GM23338 (cell line): ENCODE data around the gene ATR. TPM values are rescaled to one million over a fixed set of nuclear protein-coding genes. Genes with fewer than 3 reads are reported as not detected.

ENCODE experiments used
- ATAC-seq: fragments of 200-7000 bp; cut with Tn5 transposase; 3 replicates; pipeline ENCODE4 v1.9.1; 2020
- DNase-seq: peaks from one replicate; pipeline ENCODE4 v3.0.0-alpha.2; 2015; ENCODE audit warnings: low spot score
- H2AFZ ChIP-seq: fragments of 200-600 bp; sonication (generic); 2 replicates; pipeline ENCODE4 v1.8.0; 2016; ENCODE audit warnings: antibody characterized with exemption, mild to moderate bottlenecking, moderate library complexity
- H3F3A ChIP-seq: fragments of 200-600 bp; sonication (generic); replicated peaks from 2 replicates; pipeline ENCODE4 v1.8.0; 2017; ENCODE audit warnings: antibody characterized with exemption, mixed run types, low read depth
- H3K27ac ChIP-seq: fragments of 200-600 bp; sonication (generic); 2 replicates; pipeline ENCODE4 v1.6.1; 2016; ENCODE audit warnings: low read depth
- H3K27me3 ChIP-seq: fragments of 200-600 bp; sonication (generic); 2 replicates; pipeline ENCODE4 v1.8.0; 2016; ENCODE audit warnings: mild to moderate bottlenecking, mixed run types, moderate library complexity; ENCODE audit not compliant: insufficient read depth
- H3K36me3 ChIP-seq: fragments of 200-600 bp; sonication (generic); 2 replicates; pipeline ENCODE4 v1.8.0; 2016; ENCODE audit warnings: mild to moderate bottlenecking; ENCODE audit not compliant: insufficient read depth
- H3K4me1 ChIP-seq: fragments of 200-600 bp; sonication (generic); 2 replicates; pipeline ENCODE4 v1.8.0; 2016; ENCODE audit warnings: mild to moderate bottlenecking, moderate library complexity; ENCODE audit not compliant: insufficient read depth
- H3K4me2 ChIP-seq: fragments of 200-600 bp; sonication (generic); 2 replicates; pipeline ENCODE4 v1.7.1; 2017; ENCODE audit warnings: mixed run types
- H3K4me3 ChIP-seq: fragments of 200-600 bp; sonication (generic); 2 replicates; pipeline ENCODE4 v1.6.1; 2016; ENCODE audit warnings: mixed run types
- H3K79me2 ChIP-seq: fragments of 200-600 bp; sonication (generic); replicated peaks from 2 replicates; pipeline ENCODE4 v1.8.0; 2017; ENCODE audit warnings: mild to moderate bottlenecking; ENCODE audit not compliant: insufficient read depth
- H3K9me2 ChIP-seq: fragments of 200-600 bp; sonication (generic); 2 replicates; pipeline ENCODE4 v1.8.0; 2017; ENCODE audit not compliant: insufficient read depth
- H4K20me1 ChIP-seq: fragments of 200-600 bp; sonication (generic); replicated peaks from 2 replicates; pipeline ENCODE4 v1.8.0; 2017; ENCODE audit warnings: mild to moderate bottlenecking; ENCODE audit not compliant: insufficient read depth
- H3K27ac Mint-ChIP-seq: 2 replicates; pipeline ENCODE4 v1.8.0; 2020; ENCODE audit warnings: inconsistent platforms, mild to moderate bottlenecking, moderate library complexity, mixed read lengths
- H3K27me3 Mint-ChIP-seq: 3 replicates; pipeline ENCODE4 v1.8.0; 2022; ENCODE audit warnings: low read depth, mild to moderate bottlenecking, moderate library complexity, mixed read lengths, inconsistent platforms; ENCODE audit not compliant: insufficient read depth, poor library complexity
- H3K36me3 Mint-ChIP-seq: 3 replicates; pipeline ENCODE4 v1.8.0; 2021; ENCODE audit warnings: low read depth, mild to moderate bottlenecking, inconsistent platforms, moderate library complexity, mixed read lengths
- H3K4me1 Mint-ChIP-seq: 3 replicates; pipeline ENCODE4 v1.8.0; 2020; ENCODE audit warnings: mild to moderate bottlenecking, inconsistent platforms, mixed read lengths
- H3K4me3 Mint-ChIP-seq: 3 replicates; pipeline ENCODE4 v1.8.0; 2021; ENCODE audit warnings: moderate library complexity, mild to moderate bottlenecking, inconsistent platforms, mixed read lengths
- H3K9me3 Mint-ChIP-seq: 3 replicates; pipeline ENCODE4 v1.8.0; 2020; ENCODE audit warnings: moderate library complexity, mild to moderate bottlenecking, inconsistent platforms, mixed read lengths
- CREB1 ChIP-seq: fragments of 250-450 bp; sonication (Bioruptor Pico); IDR thresholded peaks from 2 replicates; pipeline ENCODE4 v1.5.0; 2020; ENCODE audit warnings: low read depth, mild to moderate bottlenecking, moderate library complexity
- STAT1 ChIP-seq: IDR thresholded peaks from one replicate; pipeline ENCODE4 v1.6.1; 2016; ENCODE audit warnings: antibody characterized with exemption; ENCODE audit not compliant: unreplicated experiment
- ZNF114 ChIP-seq: fragments of 250-450 bp; sonication (Bioruptor Pico); IDR thresholded peaks from 2 replicates; pipeline ENCODE4 v1.5.0; 2020; ENCODE audit warnings: mild to moderate bottlenecking, moderate library complexity
- ZNF331 ChIP-seq: fragments of 250-450 bp; sonication (Bioruptor Pico); IDR thresholded peaks from 2 replicates; pipeline ENCODE4 v1.5.0; 2020; ENCODE audit warnings: low read depth, mild to moderate bottlenecking, moderate library complexity
- polyA plus RNA-seq: library from polyadenylated mRNA; unstranded; fragments of >200 nt; fragmentation: Nextera tagmentation; extraction: Ambion mirVana; gene quantifications from 2 replicates; pipeline ENCODE4 v1.2.1, GENCODE V29; 2016
- total RNA-seq: library from RNA; depleted of rRNA; stranded (reverse); fragments of >200 nt; shearing (Covaris generic); gene quantifications from 2 replicates; pipeline ENCODE4 v1.2.3, GENCODE V29; 2014
- TF ChIP-seq, protein P1 (sequence below): IDR thresholded peaks from one replicate; pipeline ENCODE4 v1.6.1; 2018; ENCODE audit warnings: antibody characterized with exemption; ENCODE audit not compliant: unreplicated experiment
- TF ChIP-seq, protein P2 (sequence below): fragments of 250-450 bp; sonication (Bioruptor Pico); IDR thresholded peaks from 2 replicates; pipeline ENCODE4 v1.5.0; 2020; ENCODE audit warnings: mild to moderate bottlenecking, moderate library complexity

Gene ATR
- total and polyA plus RNA-seq, 2 experiments from 2014 or later, result 29.7 to 39.1 TPM

DNA sequence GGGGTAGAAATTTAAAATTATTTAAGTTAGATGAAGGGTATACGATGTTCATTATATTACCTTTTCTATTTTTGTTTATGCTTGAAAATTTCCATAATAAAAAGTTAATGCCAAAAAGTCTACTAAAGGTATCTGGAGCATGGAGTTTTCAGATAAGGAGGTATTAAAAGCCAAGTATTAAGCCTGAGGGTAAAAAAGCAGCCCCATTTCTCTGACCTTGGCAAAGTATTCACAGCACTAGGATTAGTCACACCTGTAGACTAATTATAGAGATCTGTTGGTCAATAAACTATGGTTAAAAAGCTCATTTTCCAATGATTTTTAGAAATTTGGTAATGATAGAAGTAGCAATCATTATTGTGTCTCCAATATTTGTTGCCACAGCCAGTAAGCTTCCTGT lies 153.8 kb downstream of the ATR start:
- Mint-ChIP-seq H3K9me3 (no peaks in the 10 kb centered on the region), H3K27me3 (no peaks in the 10 kb centered on the region), H3K36me3 (peaks cover 11% of the 10 kb centered on the region), H3K4me3 (no peak overlapping the region), H3K4me1 (no peaks in the 10 kb centered on the region), H3K27ac (no peak overlapping the region)
- Histone ChIP-seq H3K36me3 (no peaks in the 10 kb centered on the region), H3K9me2 (no peaks in the 10 kb centered on the region), H4K20me1 (no peaks in the 10 kb centered on the region), H2AFZ (no peak overlapping the region), H3K27me3 (no peaks in the 10 kb centered on the region), H3K79me2 (no peaks in the 10 kb centered on the region), H3K4me2 (no peak overlapping the region), H3F3A (no peaks in the 10 kb centered on the region), H3K4me1 (no peaks in the 10 kb centered on the region), H3K4me3 (no peak overlapping the region), H3K27ac (no peak overlapping the region)
- ATAC-seq, result no peak
- TF ChIP-seq STAT1, result no peak
- TF ChIP-seq ZNF114, result no peak
- TF ChIP-seq, protein P1, sequence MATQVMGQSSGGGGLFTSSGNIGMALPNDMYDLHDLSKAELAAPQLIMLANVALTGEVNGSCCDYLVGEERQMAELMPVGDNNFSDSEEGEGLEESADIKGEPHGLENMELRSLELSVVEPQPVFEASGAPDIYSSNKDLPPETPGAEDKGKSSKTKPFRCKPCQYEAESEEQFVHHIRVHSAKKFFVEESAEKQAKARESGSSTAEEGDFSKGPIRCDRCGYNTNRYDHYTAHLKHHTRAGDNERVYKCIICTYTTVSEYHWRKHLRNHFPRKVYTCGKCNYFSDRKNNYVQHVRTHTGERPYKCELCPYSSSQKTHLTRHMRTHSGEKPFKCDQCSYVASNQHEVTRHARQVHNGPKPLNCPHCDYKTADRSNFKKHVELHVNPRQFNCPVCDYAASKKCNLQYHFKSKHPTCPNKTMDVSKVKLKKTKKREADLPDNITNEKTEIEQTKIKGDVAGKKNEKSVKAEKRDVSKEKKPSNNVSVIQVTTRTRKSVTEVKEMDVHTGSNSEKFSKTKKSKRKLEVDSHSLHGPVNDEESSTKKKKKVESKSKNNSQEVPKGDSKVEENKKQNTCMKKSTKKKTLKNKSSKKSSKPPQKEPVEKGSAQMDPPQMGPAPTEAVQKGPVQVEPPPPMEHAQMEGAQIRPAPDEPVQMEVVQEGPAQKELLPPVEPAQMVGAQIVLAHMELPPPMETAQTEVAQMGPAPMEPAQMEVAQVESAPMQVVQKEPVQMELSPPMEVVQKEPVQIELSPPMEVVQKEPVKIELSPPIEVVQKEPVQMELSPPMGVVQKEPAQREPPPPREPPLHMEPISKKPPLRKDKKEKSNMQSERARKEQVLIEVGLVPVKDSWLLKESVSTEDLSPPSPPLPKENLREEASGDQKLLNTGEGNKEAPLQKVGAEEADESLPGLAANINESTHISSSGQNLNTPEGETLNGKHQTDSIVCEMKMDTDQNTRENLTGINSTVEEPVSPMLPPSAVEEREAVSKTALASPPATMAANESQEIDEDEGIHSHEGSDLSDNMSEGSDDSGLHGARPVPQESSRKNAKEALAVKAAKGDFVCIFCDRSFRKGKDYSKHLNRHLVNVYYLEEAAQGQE, result no peak
- TF ChIP-seq CREB1, result no peak
- TF ChIP-seq, protein P2, sequence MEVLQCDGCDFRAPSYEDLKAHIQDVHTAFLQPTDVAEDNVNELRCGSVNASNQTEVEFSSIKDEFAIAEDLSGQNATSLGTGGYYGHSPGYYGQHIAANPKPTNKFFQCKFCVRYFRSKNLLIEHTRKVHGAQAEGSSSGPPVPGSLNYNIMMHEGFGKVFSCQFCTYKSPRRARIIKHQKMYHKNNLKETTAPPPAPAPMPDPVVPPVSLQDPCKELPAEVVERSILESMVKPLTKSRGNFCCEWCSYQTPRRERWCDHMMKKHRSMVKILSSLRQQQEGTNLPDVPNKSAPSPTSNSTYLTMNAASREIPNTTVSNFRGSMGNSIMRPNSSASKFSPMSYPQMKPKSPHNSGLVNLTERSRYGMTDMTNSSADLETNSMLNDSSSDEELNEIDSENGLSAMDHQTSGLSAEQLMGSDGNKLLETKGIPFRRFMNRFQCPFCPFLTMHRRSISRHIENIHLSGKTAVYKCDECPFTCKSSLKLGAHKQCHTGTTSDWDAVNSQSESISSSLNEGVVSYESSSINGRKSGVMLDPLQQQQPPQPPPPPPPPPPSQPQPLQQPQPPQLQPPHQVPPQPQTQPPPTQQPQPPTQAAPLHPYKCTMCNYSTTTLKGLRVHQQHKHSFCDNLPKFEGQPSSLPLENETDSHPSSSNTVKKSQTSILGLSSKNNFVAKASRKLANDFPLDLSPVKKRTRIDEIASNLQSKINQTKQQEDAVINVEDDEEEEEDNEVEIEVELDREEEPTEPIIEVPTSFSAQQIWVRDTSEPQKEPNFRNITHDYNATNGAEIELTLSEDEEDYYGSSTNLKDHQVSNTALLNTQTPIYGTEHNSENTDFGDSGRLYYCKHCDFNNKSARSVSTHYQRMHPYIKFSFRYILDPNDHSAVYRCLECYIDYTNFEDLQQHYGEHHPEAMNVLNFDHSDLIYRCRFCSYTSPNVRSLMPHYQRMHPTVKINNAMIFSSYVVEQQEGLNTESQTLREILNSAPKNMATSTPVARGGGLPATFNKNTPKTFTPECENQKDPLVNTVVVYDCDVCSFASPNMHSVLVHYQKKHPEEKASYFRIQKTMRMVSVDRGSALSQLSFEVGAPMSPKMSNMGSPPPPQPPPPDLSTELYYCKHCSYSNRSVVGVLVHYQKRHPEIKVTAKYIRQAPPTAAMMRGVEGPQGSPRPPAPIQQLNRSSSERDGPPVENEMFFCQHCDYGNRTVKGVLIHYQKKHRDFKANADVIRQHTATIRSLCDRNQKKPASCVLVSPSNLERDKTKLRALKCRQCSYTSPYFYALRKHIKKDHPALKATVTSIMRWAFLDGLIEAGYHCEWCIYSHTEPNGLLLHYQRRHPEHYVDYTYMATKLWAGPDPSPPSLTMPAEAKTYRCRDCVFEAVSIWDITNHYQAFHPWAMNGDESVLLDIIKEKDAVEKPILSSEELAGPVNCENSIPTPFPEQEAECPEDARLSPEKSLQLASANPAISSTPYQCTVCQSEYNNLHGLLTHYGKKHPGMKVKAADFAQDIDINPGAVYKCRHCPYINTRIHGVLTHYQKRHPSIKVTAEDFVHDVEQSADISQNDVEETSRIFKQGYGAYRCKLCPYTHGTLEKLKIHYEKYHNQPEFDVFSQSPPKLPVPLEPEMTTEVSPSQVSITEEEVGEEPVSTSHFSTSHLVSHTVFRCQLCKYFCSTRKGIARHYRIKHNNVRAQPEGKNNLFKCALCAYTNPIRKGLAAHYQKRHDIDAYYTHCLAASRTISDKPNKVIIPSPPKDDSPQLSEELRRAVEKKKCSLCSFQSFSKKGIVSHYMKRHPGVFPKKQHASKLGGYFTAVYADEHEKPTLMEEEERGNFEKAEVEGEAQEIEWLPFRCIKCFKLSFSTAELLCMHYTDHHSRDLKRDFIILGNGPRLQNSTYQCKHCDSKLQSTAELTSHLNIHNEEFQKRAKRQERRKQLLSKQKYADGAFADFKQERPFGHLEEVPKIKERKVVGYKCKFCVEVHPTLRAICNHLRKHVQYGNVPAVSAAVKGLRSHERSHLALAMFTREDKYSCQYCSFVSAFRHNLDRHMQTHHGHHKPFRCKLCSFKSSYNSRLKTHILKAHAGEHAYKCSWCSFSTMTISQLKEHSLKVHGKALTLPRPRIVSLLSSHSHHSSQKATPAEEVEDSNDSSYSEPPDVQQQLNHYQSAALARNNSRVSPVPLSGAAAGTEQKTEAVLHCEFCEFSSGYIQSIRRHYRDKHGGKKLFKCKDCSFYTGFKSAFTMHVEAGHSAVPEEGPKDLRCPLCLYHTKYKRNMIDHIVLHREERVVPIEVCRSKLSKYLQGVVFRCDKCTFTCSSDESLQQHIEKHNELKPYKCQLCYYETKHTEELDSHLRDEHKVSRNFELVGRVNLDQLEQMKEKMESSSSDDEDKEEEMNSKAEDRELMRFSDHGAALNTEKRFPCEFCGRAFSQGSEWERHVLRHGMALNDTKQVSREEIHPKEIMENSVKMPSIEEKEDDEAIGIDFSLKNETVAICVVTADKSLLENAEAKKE (CRISPR knock-in tag), result no peak
- no peak for TF ChIP-seq ZNF331 (CRISPR knock-in tag)
- no peak for DNase-seq
